Measurements from ENCODE around the gene TAAR1.

TAAR1 gene

GRCh38 chr6:132596201-132596600 lies 62.8 kb downstream of the TAAR1 start:
- DNase-seq (ENCODE audit: low read depth in 3 of 3, low spot score in 1 of 3) = no peak
